Liver (tissue), 9 donors: Measurements from ENCODE around the gene CDH13. TPM values are rescaled to one million over a fixed set of nuclear protein-coding genes. Genes with fewer than 3 reads are reported as not detected.

Experiments
- DNase-seq: peaks from one replicate; pipeline ENCODE4 v3.0.0-alpha.2; 2017; ENCODE audit warnings: low spot score
- H3K27ac ChIP-seq, 2 donors: one replicate each; pipeline ENCODE4 v1.7.0; 2013; ENCODE audit warnings: inconsistent platforms in 2 of 2, low read length in 2 of 2, control low read depth in 1 of 2, low read depth in 1 of 2, mild to moderate bottlenecking in 1 of 2
- H3K27me3 ChIP-seq, 4 donors: one replicate each; pipeline versions ENCODE4 v1.6.1 to v1.7.0; 2013; ENCODE audit warnings: low read length in 3 of 4, inconsistent platforms in 1 of 4, mild to moderate bottlenecking in 1 of 4, moderate library complexity in 1 of 4; ENCODE audit not compliant: control insufficient read depth in 4 of 4, insufficient read depth in 4 of 4
- H3K36me3 ChIP-seq, 4 donors: one replicate each; pipeline versions ENCODE4 v1.6.1 to v1.7.0; 2013; ENCODE audit warnings: low read length in 3 of 4, mild to moderate bottlenecking in 3 of 4, low read depth in 1 of 4, moderate library complexity in 1 of 4; ENCODE audit not compliant: control insufficient read depth in 4 of 4, insufficient read depth in 3 of 4
- H3K4me1 ChIP-seq, 4 donors: one replicate each; pipeline versions ENCODE4 v1.6.1 to v1.7.0; 2013; ENCODE audit warnings: low read length in 3 of 4, mild to moderate bottlenecking in 3 of 4, moderate library complexity in 1 of 4; ENCODE audit not compliant: control insufficient read depth in 4 of 4, insufficient read depth in 4 of 4
- H3K4me3 ChIP-seq, 3 donors: one replicate each; pipeline versions ENCODE4 v1.6.1 to v1.7.0; 2013; ENCODE audit warnings: low read length in 3 of 3, control low read depth in 1 of 3, low read depth in 1 of 3, mild to moderate bottlenecking in 1 of 3
- H3K9ac ChIP-seq, 2 donors: one replicate each; pipeline ENCODE4 v1.7.0; 2013; ENCODE audit warnings: low read length in 2 of 2, mild to moderate bottlenecking in 2 of 2, moderate library complexity in 2 of 2, control low read depth in 1 of 2, low read depth in 1 of 2
- H3K9me3 ChIP-seq, 4 donors: one replicate each; pipeline versions ENCODE4 v1.6.1 to v1.7.0; 2013; ENCODE audit warnings: low read length in 3 of 4; ENCODE audit not compliant: control insufficient read depth in 4 of 4
- CTCF ChIP-seq: fragments of 150-350 bp; IDR thresholded peaks from 2 replicates; pipeline ENCODE4 v1.5.1; 2017; ENCODE audit warnings: improper control_type of control experiment, low read depth, low read length; ENCODE audit not compliant: missing input control
- EGR1 ChIP-seq, 2 donors: IDR thresholded peaks; 2 replicates each; pipeline ENCODE4 v1.6.1; 2016 to 2018; ENCODE audit warnings: antibody characterized with exemption in 2 of 2, low read depth in 2 of 2
- FOXA1 ChIP-seq: IDR thresholded peaks from 2 replicates; pipeline ENCODE4 v1.6.1; 2016; ENCODE audit warnings: antibody characterized with exemption
- FOXA2 ChIP-seq: IDR thresholded peaks from 2 replicates; pipeline ENCODE4 v1.6.1; 2016; ENCODE audit warnings: antibody characterized with exemption
- GABPA ChIP-seq, 2 donors: IDR thresholded peaks in 1 of 2; conservative IDR thresholded peaks in 1 of 2; 2 replicates each; pipeline ENCODE4 v1.6.1; 2016; ENCODE audit warnings: antibody characterized with exemption in 2 of 2, mild to moderate bottlenecking in 1 of 2, moderate library complexity in 1 of 2
- HNF4A ChIP-seq, 2 donors: conservative IDR thresholded peaks; 2 replicates each; pipeline ENCODE4 v1.6.1; 2016; ENCODE audit warnings: antibody characterized with exemption in 2 of 2, mild to moderate bottlenecking in 2 of 2
- HNF4G ChIP-seq: IDR thresholded peaks from 2 replicates; pipeline ENCODE4 v1.6.1; 2016; ENCODE audit warnings: antibody characterized with exemption
- JUND ChIP-seq, 2 donors: IDR thresholded peaks; 2 replicates each; pipeline ENCODE4 v1.6.1; 2016; ENCODE audit warnings: antibody characterized with exemption in 2 of 2
- MAX ChIP-seq: IDR thresholded peaks from 2 replicates; pipeline ENCODE4 v1.6.1; 2016; ENCODE audit warnings: antibody characterized with exemption
- NR2F2 ChIP-seq: IDR thresholded peaks from 2 replicates; pipeline ENCODE4 v1.6.1; 2016; ENCODE audit warnings: antibody characterized with exemption
- RAD21 ChIP-seq, 2 donors: IDR thresholded peaks; 2 replicates each; pipeline ENCODE4 v1.6.1; 2016; ENCODE audit warnings: antibody characterized with exemption in 2 of 2, mild to moderate bottlenecking in 2 of 2
- RXRA ChIP-seq, 2 donors: IDR thresholded peaks; 2 replicates each; pipeline ENCODE4 v1.6.1; 2017 to 2018; ENCODE audit warnings: antibody characterized with exemption in 2 of 2, mild to moderate bottlenecking in 1 of 2
- SP1 ChIP-seq: IDR thresholded peaks from 2 replicates; pipeline ENCODE4 v1.6.1; 2018; ENCODE audit warnings: antibody characterized with exemption, mild to moderate bottlenecking
- TAF1 ChIP-seq: conservative IDR thresholded peaks from 2 replicates; pipeline ENCODE4 v1.6.1; 2016; ENCODE audit warnings: antibody characterized with exemption, mild to moderate bottlenecking
- YY1 ChIP-seq: IDR thresholded peaks from 2 replicates; pipeline ENCODE4 v1.6.1; 2016; ENCODE audit warnings: antibody characterized with exemption, mild to moderate bottlenecking
- WGBS: extraction: QIAGEN DNeasy Blood & Tissue Kit; methylation state at CpG from one replicate; pipeline ENCODE4 v1.1.7; 2013; 5-methylcytosine and 5-hydroxymethylcytosine counted together
- polyA plus RNA-seq, 2 donors: library from polyadenylated mRNA; stranded (reverse) in 1 of 2; unstranded in 1 of 2; fragments of 200-250 nt in 1 of 2; fragments of >200 nt in 1 of 2; fragmentation: Nextera tagmentation in 1 of 2; extraction: Ambion mirVana in 1 of 2; gene quantifications; one replicate each; pipeline versions ENCODE4 v1.2.1 to v1.2.3, GENCODE V29; 2013 to 2015
- total RNA-seq, 2 donors: library from RNA; depleted of rRNA; stranded (reverse); fragments of >200 nt; gene quantifications; one replicate each; pipeline ENCODE4 v1.2.3, GENCODE V29; 2014
- TF ChIP-seq, protein P1 (sequence below): IDR thresholded peaks from 2 replicates; pipeline ENCODE4 v1.6.1; 2016; ENCODE audit warnings: antibody characterized with exemption
- TF ChIP-seq, protein P2 (sequence below): IDR thresholded peaks from 2 replicates; pipeline ENCODE4 v1.6.1; 2016; ENCODE audit warnings: antibody characterized with exemption, mild to moderate bottlenecking
- donor health status: healthy.
- donor health status: healthy.
- donor health status: healthy.
- donor health status: healthy.
- donor health status: healthy.

The CDH13 gene
- total and polyA plus RNA-seq, 4 donors: 0.21 to 1.5 (median 0.58) TPM

- Histone ChIP-seq H3K36me3 (no peaks in the 10 kb centered on the region), H3K27ac (no peak overlapping the region), H3K9me3 (no peaks in the 10 kb centered on the region), H3K9ac (no peak overlapping the region), H3K4me1 (no peaks in the 10 kb centered on the region), H3K27me3 (peaks cover 0 to 8% (median 0%) of the 10 kb centered on the region in 4 donors), H3K4me3 (no peak overlapping the region)
- no peak for TF ChIP-seq NR2F2
- 57% methylated on average over 7 of the region's 7 CpGs for WGBS
- DNase-seq: no peak
These were observed 941.6 kb downstream of the CDH13 start for GRCh38 chr16:83568345-83568744.

DNA sequence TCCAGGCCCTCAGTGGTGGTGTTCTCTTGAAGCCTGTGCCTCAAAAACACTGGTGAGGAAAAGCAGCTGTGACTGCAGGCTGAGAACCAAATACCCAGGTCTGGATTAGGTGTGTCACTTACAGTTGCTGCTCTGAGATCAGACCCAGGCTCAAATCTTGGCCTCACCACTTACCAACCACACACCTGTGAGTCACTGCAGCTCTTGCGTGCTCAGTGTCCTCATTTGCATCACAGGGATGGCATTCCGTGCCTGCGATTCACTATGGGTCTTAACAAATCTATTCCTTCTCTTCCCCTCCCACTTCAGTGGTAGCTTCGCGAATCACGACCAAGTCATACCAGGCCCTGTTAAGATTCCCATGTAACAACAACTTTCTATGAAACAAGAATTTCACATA lies 947.6 kb downstream of the CDH13 start:
- Histone ChIP-seq H3K9ac (no peak overlapping the region), H3K36me3 (no peaks in the 10 kb centered on the region), H3K27me3 (peaks cover 0 to 8% (median 0%) of the 10 kb centered on the region in 4 donors), H3K4me3 (no peak overlapping the region), H3K4me1 (no peaks in the 10 kb centered on the region), H3K27ac (no peak overlapping the region), H3K9me3 (peaks cover 0 to 4% (median 0%) of the 10 kb centered on the region in 4 donors)
- no peak for DNase-seq
- TF ChIP-seq FOXA2 (no peak), TAF1 (no peak), HNF4A (conservative IDR thresholded peaks at IDR 0.05) (no peak), JUND (IDR thresholded peaks at IDR 0.05) (no peak), YY1 (no peak), EGR1 (IDR thresholded peaks at IDR 0.05; ENCODE audit: low read depth in 2 of 2) (no peak), SP1 (no peak), GABPA (IDR thresholded peaks at IDR 0.05 in 1 of 2, conservative IDR thresholded peaks at IDR 0.05 in 1 of 2) (no peak), RAD21 (IDR thresholded peaks at IDR 0.05) (no peak), FOXA1 (no peak), RXRA (IDR thresholded peaks at IDR 0.05) (no peak), CTCF (no peak), NR2F2 (no peak), HNF4G (no peak)
- TF ChIP-seq, protein P1, sequence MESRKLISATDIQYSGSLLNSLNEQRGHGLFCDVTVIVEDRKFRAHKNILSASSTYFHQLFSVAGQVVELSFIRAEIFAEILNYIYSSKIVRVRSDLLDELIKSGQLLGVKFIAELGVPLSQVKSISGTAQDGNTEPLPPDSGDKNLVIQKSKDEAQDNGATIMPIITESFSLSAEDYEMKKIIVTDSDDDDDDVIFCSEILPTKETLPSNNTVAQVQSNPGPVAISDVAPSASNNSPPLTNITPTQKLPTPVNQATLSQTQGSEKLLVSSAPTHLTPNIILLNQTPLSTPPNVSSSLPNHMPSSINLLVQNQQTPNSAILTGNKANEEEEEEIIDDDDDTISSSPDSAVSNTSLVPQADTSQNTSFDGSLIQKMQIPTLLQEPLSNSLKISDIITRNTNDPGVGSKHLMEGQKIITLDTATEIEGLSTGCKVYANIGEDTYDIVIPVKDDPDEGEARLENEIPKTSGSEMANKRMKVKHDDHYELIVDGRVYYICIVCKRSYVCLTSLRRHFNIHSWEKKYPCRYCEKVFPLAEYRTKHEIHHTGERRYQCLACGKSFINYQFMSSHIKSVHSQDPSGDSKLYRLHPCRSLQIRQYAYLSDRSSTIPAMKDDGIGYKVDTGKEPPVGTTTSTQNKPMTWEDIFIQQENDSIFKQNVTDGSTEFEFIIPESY: no peak
- 77% methylated on average over 6 of the region's 6 CpGs for WGBS

GRCh38 chr16:83577078-83577745 lies 950.4 kb downstream of the CDH13 start:
- TF ChIP-seq SP1: no peak
- no peak for TF ChIP-seq RXRA (IDR thresholded peaks at IDR 0.05)
- no peak for TF ChIP-seq MAX
- no peak for TF ChIP-seq HNF4G
- TF ChIP-seq RAD21 (IDR thresholded peaks at IDR 0.05): no peak
- TF ChIP-seq HNF4A (conservative IDR thresholded peaks at IDR 0.05): no peak
- no peak for TF ChIP-seq JUND (IDR thresholded peaks at IDR 0.05)
- no peak for TF ChIP-seq FOXA1
- TF ChIP-seq, protein P2, sequence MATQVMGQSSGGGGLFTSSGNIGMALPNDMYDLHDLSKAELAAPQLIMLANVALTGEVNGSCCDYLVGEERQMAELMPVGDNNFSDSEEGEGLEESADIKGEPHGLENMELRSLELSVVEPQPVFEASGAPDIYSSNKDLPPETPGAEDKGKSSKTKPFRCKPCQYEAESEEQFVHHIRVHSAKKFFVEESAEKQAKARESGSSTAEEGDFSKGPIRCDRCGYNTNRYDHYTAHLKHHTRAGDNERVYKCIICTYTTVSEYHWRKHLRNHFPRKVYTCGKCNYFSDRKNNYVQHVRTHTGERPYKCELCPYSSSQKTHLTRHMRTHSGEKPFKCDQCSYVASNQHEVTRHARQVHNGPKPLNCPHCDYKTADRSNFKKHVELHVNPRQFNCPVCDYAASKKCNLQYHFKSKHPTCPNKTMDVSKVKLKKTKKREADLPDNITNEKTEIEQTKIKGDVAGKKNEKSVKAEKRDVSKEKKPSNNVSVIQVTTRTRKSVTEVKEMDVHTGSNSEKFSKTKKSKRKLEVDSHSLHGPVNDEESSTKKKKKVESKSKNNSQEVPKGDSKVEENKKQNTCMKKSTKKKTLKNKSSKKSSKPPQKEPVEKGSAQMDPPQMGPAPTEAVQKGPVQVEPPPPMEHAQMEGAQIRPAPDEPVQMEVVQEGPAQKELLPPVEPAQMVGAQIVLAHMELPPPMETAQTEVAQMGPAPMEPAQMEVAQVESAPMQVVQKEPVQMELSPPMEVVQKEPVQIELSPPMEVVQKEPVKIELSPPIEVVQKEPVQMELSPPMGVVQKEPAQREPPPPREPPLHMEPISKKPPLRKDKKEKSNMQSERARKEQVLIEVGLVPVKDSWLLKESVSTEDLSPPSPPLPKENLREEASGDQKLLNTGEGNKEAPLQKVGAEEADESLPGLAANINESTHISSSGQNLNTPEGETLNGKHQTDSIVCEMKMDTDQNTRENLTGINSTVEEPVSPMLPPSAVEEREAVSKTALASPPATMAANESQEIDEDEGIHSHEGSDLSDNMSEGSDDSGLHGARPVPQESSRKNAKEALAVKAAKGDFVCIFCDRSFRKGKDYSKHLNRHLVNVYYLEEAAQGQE: no peak
- Histone ChIP-seq H3K27me3 (peaks cover 0 to 3% (median under 1%) of the 10 kb centered on the region in 4 donors), H3K27ac (no peak overlapping the region), H3K4me3 (no peak overlapping the region), H3K36me3 (no peaks in the 10 kb centered on the region), H3K9me3 (peaks cover 0 to 4% (median 0%) of the 10 kb centered on the region in 4 donors), H3K4me1 (no peaks in the 10 kb centered on the region), H3K9ac (no peak overlapping the region)
- DNase-seq: no peak
- 80% methylated on average over 7 of the region's 7 CpGs for WGBS
